IMR-90 (cell line): ENCODE measurements around the gene SP7. TPM values are rescaled to one million over a fixed set of nuclear protein-coding genes. Genes with fewer than 3 reads are reported as not detected.

Source experiments
- ATAC-seq: fragments of 200-7000 bp; cut with Tn5 transposase; 2 replicates; pipeline ENCODE4 v1.9.1; 2020; ENCODE audit warnings: low read depth, mild to moderate bottlenecking, moderate library complexity
- BruUV-seq: library from RNA; stranded (reverse); fragments of 400-500 nt; replicated peaks from 2 replicates; lab custom pipeline; 2021; lab: Mats Ljungman, UMichigan
- CTCF ChIA-PET: fragments of 300-600 bp; formaldehyde crosslinking; extraction: SDS; loops from one replicate; lab custom pipeline; 2021; ENCODE audit warnings: antibody characterized with exemption; lab: Yijun Ruan, JAX
- POLR2A ChIA-PET: fragments of 300-600 bp; sonication (Branson Sonifier 250); formaldehyde crosslinking; loops from one replicate; lab custom pipeline; 2022; ENCODE audit warnings: antibody characterized with exemption; ENCODE audit not compliant: unreplicated experiment; lab: Charles Lee
- DNase-seq: peaks from one replicate; pipeline ENCODE4 v3.0.0; 2013
- H2AFZ ChIP-seq: replicated peaks from 2 replicates; pipeline ENCODE3; 2013; ENCODE audit warnings: low read length, mild to moderate bottlenecking; ENCODE audit not compliant: poor library complexity
- H2AK5ac ChIP-seq: 2 replicates; pipeline ENCODE4 v1.6.1; 2013; ENCODE audit warnings: low read depth, low read length, inconsistent platforms
- H2AK9ac ChIP-seq: replicated peaks from 2 replicates; pipeline ENCODE3; 2013; ENCODE audit warnings: mild to moderate bottlenecking, low read depth, low read length, moderate library complexity; ENCODE audit not compliant: poor library complexity
- H2BK120ac ChIP-seq: 2 replicates; pipeline ENCODE4 v1.6.1; 2013; ENCODE audit warnings: low read depth, low read length, inconsistent platforms
- H2BK15ac ChIP-seq: 3 replicates; pipeline ENCODE4 v1.6.1; 2013; ENCODE audit warnings: low read depth, low read length, inconsistent platforms
- H2BK20ac ChIP-seq: 2 replicates; pipeline ENCODE4 v1.6.1; 2013; ENCODE audit warnings: low read depth, mild to moderate bottlenecking, inconsistent platforms, low read length, moderate library complexity
- H2BK5ac ChIP-seq: 2 replicates; pipeline ENCODE4 v1.6.1; 2013; ENCODE audit warnings: mild to moderate bottlenecking, low read depth, low read length, inconsistent platforms; ENCODE audit not compliant: poor library complexity, severe bottlenecking
- H3K14ac ChIP-seq: replicated peaks from 2 replicates; pipeline ENCODE4 v1.6.1; 2013; ENCODE audit warnings: low read depth, low read length, inconsistent platforms
- H3K18ac ChIP-seq: 2 replicates; pipeline ENCODE4 v1.6.1; 2013; ENCODE audit warnings: low read depth, low read length, control low read depth
- H3K23ac ChIP-seq: 2 replicates; pipeline ENCODE4 v1.6.1; 2013; ENCODE audit warnings: low read depth, low read length, inconsistent platforms
- H3K27ac ChIP-seq: 2 replicates; pipeline ENCODE4 v1.5.1; 2013; ENCODE audit warnings: mild to moderate bottlenecking, control low read depth, low read length; ENCODE audit not compliant: insufficient read depth
- H3K27me3 ChIP-seq: 2 replicates; pipeline ENCODE4 v1.6.1; 2013; ENCODE audit warnings: low read length; ENCODE audit not compliant: control insufficient read depth, insufficient read depth
- H3K36me3 ChIP-seq: 2 replicates; pipeline ENCODE4 v1.6.1; 2013; ENCODE audit warnings: low read length, mixed read lengths; ENCODE audit not compliant: control insufficient read depth, insufficient read depth
- H3K4ac ChIP-seq: 2 replicates; pipeline ENCODE4 v1.6.1; 2013; ENCODE audit warnings: low read depth, low read length, inconsistent platforms
- H3K4me1 ChIP-seq: 2 replicates; pipeline ENCODE4 v1.6.1; 2013; ENCODE audit warnings: low read length, mixed read lengths; ENCODE audit not compliant: control insufficient read depth, insufficient read depth
- H3K4me2 ChIP-seq: 2 replicates; pipeline ENCODE4 v1.6.1; 2013; ENCODE audit warnings: low read depth, mild to moderate bottlenecking, control low read depth, low read length, moderate library complexity
- H3K4me3 ChIP-seq: 2 replicates; pipeline ENCODE4 v1.5.1; 2013; ENCODE audit warnings: low read depth, mild to moderate bottlenecking, control low read depth, low read length, moderate library complexity; ENCODE audit not compliant: insufficient read depth
- H3K56ac ChIP-seq: 2 replicates; pipeline ENCODE4 v1.6.1; 2013; ENCODE audit warnings: low read length, inconsistent platforms; ENCODE audit not compliant: insufficient read depth; ENCODE audit errors: extremely low read depth
- H3K79me1 ChIP-seq, 2 experiments: 2 replicates each; pipeline ENCODE4 v1.6.1; 2013; ENCODE audit warnings: low read length in 2 of 2, inconsistent platforms in 1 of 2, low read depth in 1 of 2
- H3K9ac ChIP-seq: 2 replicates; pipeline ENCODE4 v1.6.1; 2013; ENCODE audit warnings: low read depth, low read length, control low read depth
- H3K9me1 ChIP-seq: 2 replicates; pipeline ENCODE4 v1.6.1; 2013; ENCODE audit warnings: low read length, inconsistent platforms; ENCODE audit not compliant: insufficient read depth
- H3K9me3 ChIP-seq: 2 replicates; pipeline ENCODE4 v1.6.1; 2013; ENCODE audit warnings: low read length; ENCODE audit not compliant: control insufficient read depth, insufficient read depth
- H4K20me1 ChIP-seq: 2 replicates; pipeline ENCODE4 v1.6.1; 2013; ENCODE audit warnings: low read length, inconsistent platforms; ENCODE audit not compliant: insufficient read depth
- H4K5ac ChIP-seq: 2 replicates; pipeline ENCODE4 v1.6.1; 2013; ENCODE audit warnings: mild to moderate bottlenecking, low read depth, low read length, control low read depth
- H4K8ac ChIP-seq, 2 experiments: 2 replicates each; pipeline ENCODE4 v1.6.1; 2013; ENCODE audit warnings: low read depth in 2 of 2, low read length in 2 of 2, control low read depth in 1 of 2, inconsistent platforms in 1 of 2
- H4K91ac ChIP-seq: 2 replicates; pipeline ENCODE4 v1.6.1; 2013; ENCODE audit warnings: low read depth, low read length, inconsistent platforms; ENCODE audit not compliant: insufficient read depth
- BHLHE40 ChIP-seq: fragments of 150-350 bp; IDR thresholded peaks from 2 replicates; pipeline ENCODE4 v1.6.1; 2016; ENCODE audit warnings: mild to moderate bottlenecking, low read depth, low read length
- CEBPB ChIP-seq: IDR thresholded peaks from 2 replicates; pipeline ENCODE4 v1.6.1; 2012; ENCODE audit warnings: low read depth, low read length, improper control_type of control experiment
- CHD1 ChIP-seq: IDR thresholded peaks from 2 replicates; pipeline ENCODE4 v1.6.1; 2012; ENCODE audit warnings: low read depth, low read length, improper control_type of control experiment
- FOS ChIP-seq: fragments of 150-350 bp; IDR thresholded peaks from 2 replicates; pipeline ENCODE4 v1.6.1; 2016; ENCODE audit warnings: low read depth, low read length
- MAFK ChIP-seq: IDR thresholded peaks from 2 replicates; pipeline ENCODE4 v1.6.1; 2012; ENCODE audit warnings: low read depth, low read length, improper control_type of control experiment
- MAZ ChIP-seq: IDR thresholded peaks from 2 replicates; pipeline ENCODE4 v1.6.1; 2012; ENCODE audit warnings: low read depth, mild to moderate bottlenecking, low read length, improper control_type of control experiment, moderate library complexity, borderline replicate concordance
- NFE2L2 ChIP-seq: fragments of 150-350 bp; IDR thresholded peaks from 2 replicates; pipeline ENCODE4 v1.6.1; 2016; ENCODE audit warnings: low read depth, mild to moderate bottlenecking, low read length
- POLR2A ChIP-seq: IDR thresholded peaks from 2 replicates; pipeline ENCODE4 v1.6.1; 2012; ENCODE audit warnings: mild to moderate bottlenecking, low read depth, low read length
- RAD21 ChIP-seq: IDR thresholded peaks from 2 replicates; pipeline ENCODE4 v1.6.1; 2012; ENCODE audit warnings: low read length, improper control_type of control experiment
- RFX5 ChIP-seq: IDR thresholded peaks from 2 replicates; pipeline ENCODE4 v1.8.0; 2012; ENCODE audit warnings: low read depth, mild to moderate bottlenecking, low read length, moderate library complexity
- SMC3 ChIP-seq: fragments of 150-350 bp; IDR thresholded peaks from 2 replicates; pipeline ENCODE4 v1.6.1; 2016; ENCODE audit warnings: low read depth, mild to moderate bottlenecking, antibody characterized with exemption, low read length, moderate library complexity
- WGBS, 2 experiments: methylation state at CpG; one replicate each; pipeline versions ENCODE4 v1.1.5 to v1.1.7; 2013; ENCODE audit warnings: missing lambda C conversion rate in 2 of 2; ENCODE audit not compliant: insufficient read length in 1 of 2; ENCODE audit errors: extremely low coverage in 2 of 2; 5-methylcytosine and 5-hydroxymethylcytosine counted together
- dilution Hi-C: fragments of 300-500 bp; cut with HindIII; formaldehyde crosslinking; loops from one replicate; pipeline ENCODE4 v1.14.3; 2018; ENCODE audit warnings: low sequenced_read_pairs; ENCODE audit not compliant: unreplicated experiment
- in situ Hi-C: fragments of 300-500 bp; cut with MboI; formaldehyde crosslinking; loops from 3 replicates; pipeline ENCODE4 v1.14.3; 2019; ENCODE audit warnings: low sequenced_read_pairs, inconsistent platforms, mixed read lengths
- intact Hi-C: fragments of 100-400 bp; cut with micrococcal nuclease; formaldehyde crosslinking; loops from 2 replicates; pipeline ENCODE4 v1.10.0; 2022
- polyA plus RNA-seq, 3 experiments: library from polyadenylated mRNA; depleted of rRNA; stranded (reverse); fragments of >200 nt; gene quantifications; 2 replicates each; pipeline ENCODE4 v1.2.3, GENCODE V29; 2012; ENCODE audit warnings: low replicate concordance in 1 of 3
- total RNA-seq: library from RNA; depleted of rRNA; stranded (reverse); fragments of >200 nt; gene quantifications from 2 replicates; pipeline ENCODE4 v1.2.3, GENCODE V29; 2012
- TF ChIP-seq, protein P1 (sequence below): fragments of 150-350 bp; IDR thresholded peaks from 2 replicates; pipeline ENCODE4 v1.6.1; 2016; ENCODE audit warnings: low read depth, mild to moderate bottlenecking, low read length, moderate library complexity, borderline replicate concordance
- TF ChIP-seq, protein P2 (sequence below): fragments of 150-350 bp; IDR thresholded peaks from 2 replicates; pipeline ENCODE4 v1.6.1; 2017; ENCODE audit warnings: mild to moderate bottlenecking, antibody characterized with exemption, low read length, low read depth

Gene SP7
- total and polyA plus RNA-seq, 2 of the 4 experiments (the other 2 are of a cell fraction): not detected

DNA sequence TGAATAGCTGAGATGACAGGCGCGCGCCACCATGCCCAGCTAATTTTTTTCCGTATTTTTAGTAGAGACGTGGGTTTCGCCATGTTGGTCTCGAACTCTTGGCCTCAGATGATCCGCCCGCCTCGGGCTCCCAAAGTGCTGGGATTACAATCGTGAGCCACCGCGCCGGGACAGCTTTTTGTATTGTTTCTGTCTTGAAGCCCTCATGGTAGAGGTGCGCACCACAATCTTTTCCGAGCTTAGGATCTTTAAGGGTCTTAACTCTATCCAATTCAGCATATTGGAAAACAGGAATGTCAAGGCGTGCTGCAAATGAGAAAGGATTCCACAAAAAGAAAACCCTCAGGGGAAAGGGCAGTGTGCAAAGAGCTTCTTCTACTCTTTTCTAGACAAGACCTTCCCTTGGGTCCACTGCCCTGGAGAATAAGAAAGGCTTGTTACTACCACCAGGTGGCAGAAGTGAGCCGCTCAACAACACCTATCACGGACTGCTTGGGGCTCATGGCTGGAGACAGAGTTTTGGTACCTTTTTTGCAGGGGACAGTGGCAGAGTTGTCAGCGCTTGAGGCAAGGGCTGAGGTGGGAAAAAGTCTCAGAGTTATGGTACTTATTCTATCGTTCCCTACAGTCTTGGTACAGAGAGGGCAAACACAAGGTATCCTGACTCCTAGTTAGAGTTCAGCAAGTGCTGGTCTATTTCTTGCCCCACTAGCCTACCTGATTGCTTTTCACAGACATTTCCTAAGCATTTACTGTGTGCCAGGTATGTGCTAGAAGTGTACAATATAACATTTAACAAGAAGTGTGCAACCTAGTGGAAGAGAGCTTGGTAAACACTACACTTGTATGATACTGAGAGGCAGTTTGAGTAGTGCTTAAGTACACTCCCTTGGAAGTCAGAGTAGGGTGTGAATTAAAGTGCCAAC is 16.4 kb upstream of the SP7 start (continued):
- TF ChIP-seq, protein P1, sequence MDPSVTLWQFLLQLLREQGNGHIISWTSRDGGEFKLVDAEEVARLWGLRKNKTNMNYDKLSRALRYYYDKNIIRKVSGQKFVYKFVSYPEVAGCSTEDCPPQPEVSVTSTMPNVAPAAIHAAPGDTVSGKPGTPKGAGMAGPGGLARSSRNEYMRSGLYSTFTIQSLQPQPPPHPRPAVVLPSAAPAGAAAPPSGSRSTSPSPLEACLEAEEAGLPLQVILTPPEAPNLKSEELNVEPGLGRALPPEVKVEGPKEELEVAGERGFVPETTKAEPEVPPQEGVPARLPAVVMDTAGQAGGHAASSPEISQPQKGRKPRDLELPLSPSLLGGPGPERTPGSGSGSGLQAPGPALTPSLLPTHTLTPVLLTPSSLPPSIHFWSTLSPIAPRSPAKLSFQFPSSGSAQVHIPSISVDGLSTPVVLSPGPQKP: no peak

DNA sequence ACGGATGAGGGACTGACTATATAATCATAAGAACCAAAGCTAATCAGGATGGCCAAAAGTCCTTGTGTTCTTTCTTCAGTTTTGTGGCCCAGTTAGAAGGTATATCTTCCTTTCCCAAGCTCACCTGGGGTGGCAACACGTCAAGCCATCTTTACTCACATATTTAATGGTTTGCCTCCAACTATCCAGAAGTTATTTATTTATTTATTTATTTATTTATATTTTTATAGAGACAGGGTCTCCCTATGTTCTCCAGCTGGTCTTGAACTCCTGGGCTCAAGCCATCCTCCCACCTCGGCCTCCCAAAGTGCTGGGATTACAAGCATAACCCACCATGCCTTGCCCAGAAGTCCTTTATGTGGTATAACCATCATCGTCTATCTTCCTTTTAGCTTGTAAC is 11.8 kb upstream of the SP7 start:
- Histone ChIP-seq H3K4me3 (no peak overlapping the region), H3K36me3 (no peaks in the 10 kb centered on the region), H2BK5ac (no peak overlapping the region), H4K20me1 (no peaks in the 10 kb centered on the region), H3K9me1 (peaks cover 9% of the 10 kb centered on the region; the same call in 1 of the 2 replicates), H3K18ac (no peak overlapping the region), H3K4me1 (peaks cover 7% of the 10 kb centered on the region; the same call in 1 of the 2 replicates), H2AK9ac (no peak overlapping the region), H2BK15ac (no peak overlapping the region), H3K27ac (no peak overlapping the region), H4K91ac (no peak overlapping the region), H3K79me1 (no peaks in the 10 kb centered on the region), H2BK120ac (no peak overlapping the region), H3K14ac (no peak overlapping the region), H3K9me3 (no peaks in the 10 kb centered on the region), H4K8ac (no peak overlapping the region), H2AFZ (no peak overlapping the region), H2BK20ac (no peak overlapping the region), H2AK5ac (no peak overlapping the region), H3K23ac (no peak overlapping the region), H3K56ac (no peak overlapping the region), H4K5ac (no peak overlapping the region), H3K4me2 (no peak overlapping the region), H3K9ac (no peak overlapping the region), H3K4ac (no peak overlapping the region), H3K27me3 (no peaks in the 10 kb centered on the region)
- CTCF ChIA-PET: interaction anchor here (1.1 kb wide), 1 partner anchor 73 kb away, joined by 6 read pairs; no protein-coding TSS in a partner anchor
- intact Hi-C loops (no loop called here), dilution Hi-C loops (no loop called here), in situ Hi-C loops (no loop called here)
- TF ChIP-seq CEBPB (no peak), MAFK (no peak), RFX5 (no peak), RAD21 (no peak), FOS (no peak), MAZ (no peak), CHD1 (no peak), POLR2A (no peak), BHLHE40 (no peak), NFE2L2 (no peak), SMC3 (no peak)
- TF ChIP-seq, protein P1: no peak
- TF ChIP-seq, protein P2, sequence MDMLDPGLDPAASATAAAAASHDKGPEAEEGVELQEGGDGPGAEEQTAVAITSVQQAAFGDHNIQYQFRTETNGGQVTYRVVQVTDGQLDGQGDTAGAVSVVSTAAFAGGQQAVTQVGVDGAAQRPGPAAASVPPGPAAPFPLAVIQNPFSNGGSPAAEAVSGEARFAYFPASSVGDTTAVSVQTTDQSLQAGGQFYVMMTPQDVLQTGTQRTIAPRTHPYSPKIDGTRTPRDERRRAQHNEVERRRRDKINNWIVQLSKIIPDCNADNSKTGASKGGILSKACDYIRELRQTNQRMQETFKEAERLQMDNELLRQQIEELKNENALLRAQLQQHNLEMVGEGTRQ: no peak
- no CpG with 5 or more reads among the region's 4 CpGs for WGBS, 2 experiments
- DNase-seq (no peak), ATAC-seq (no peak)
- POLR2A ChIA-PET: no interaction called here
- no TSS peak for BruUV-seq
